Mucosa of descending colon (tissue), 3 donors: Measurements from ENCODE around the gene MRPS24. TPM values are rescaled to one million over a fixed set of nuclear protein-coding genes. Genes with fewer than 3 reads are reported as not detected.

Source experiments
- ATAC-seq: fragments of 200-7000 bp; cut with Tn5 transposase; one replicate; pipeline ENCODE4 v1.9.1; 2020; ENCODE audit warnings: mild to moderate bottlenecking, moderate library complexity
- DNase-seq, 3 donors: peaks; one replicate each; pipeline ENCODE4 v3.0.0-alpha.2; 2020
- H3K36me3 ChIP-seq: fragments of 200-600 bp; one replicate; pipeline ENCODE4 v1.8.0; 2021; ENCODE audit warnings: low read depth, mild to moderate bottlenecking
- H3K4me1 ChIP-seq: fragments of 200-600 bp; one replicate; pipeline ENCODE4 v1.8.0; 2021; ENCODE audit warnings: low read depth, mild to moderate bottlenecking
- H3K4me3 ChIP-seq: fragments of 200-600 bp; one replicate; pipeline ENCODE4 v1.8.0; 2021; ENCODE audit warnings: mild to moderate bottlenecking
- H3K9me3 ChIP-seq: fragments of 200-600 bp; one replicate; pipeline ENCODE4 v1.8.0; 2021; ENCODE audit warnings: mild to moderate bottlenecking
- CTCF ChIP-seq: fragments of 200-600 bp; IDR thresholded peaks from one replicate; pipeline ENCODE4 v1.8.0; 2022; ENCODE audit warnings: antibody characterized with exemption, mild to moderate bottlenecking
- intact Hi-C, 2 donors: fragments of 100-400 bp; cut with DNase I in 1 of 2; cut with micrococcal nuclease in 1 of 2; formaldehyde crosslinking; loops; one replicate each; pipeline versions ENCODE4 v1.11.0 to v1.11.1; 2022; cut with DNase I, micrococcal nuclease
- long read RNA-seq, 2 donors: library from polyadenylated mRNA; unstranded; transcript quantifications; one replicate each; pipeline ENCODE4 v2.0.0, GENCODE V29; 2019 to 2021
- total RNA-seq, 3 donors: library from RNA; stranded (reverse); fragmentation: NEBNext Ultra II Directional in 2 of 3; extraction: Animal tissue kit (Norgen Biotek cat#: 25700) in 2 of 3; gene quantifications; one replicate each; pipeline versions ENCODE4 v1.2.1 to v1.2.4, GENCODE V29; 2021 to 2023
- donor health status: DM: no; HTN: no; CAD: no; lungs with moderate emphysema.
- donor health status: DM: no; HTN: no; CAD: no.
- donor health status: DM: no; HTN: yes; CAD: no.

The MRPS24 gene
- 10 to 100 TPM; 86.4 to 93.1 (median 90.2) TPM for total RNA-seq
- long read RNA-seq, donor 1, transcript MRPS24-203 (3 exons, 743 nt): minor isoform, 13 of 92 reads
- long read RNA-seq, donor 1, transcript MRPS24-201 (4 exons, 707 nt): major isoform, 72 of 92 reads
- long read RNA-seq, donor 1, partial matches to known transcripts: 3 of 92 reads
- long read RNA-seq, donor 1, other reads (novel, unspliced or antisense): 1 of 92 reads
- long read RNA-seq, donor 2, transcript MRPS24-201 (4 exons, 707 nt): major isoform, 81 of 91 reads
- long read RNA-seq, donor 2, transcript MRPS24-203 (3 exons, 743 nt): minor isoform, 7 of 91 reads
- long read RNA-seq, donor 2, partial matches to known transcripts: 0 of 91 reads
- long read RNA-seq, donor 2, other reads (novel, unspliced or antisense): 1 of 91 reads

- no peaks in the 10 kb centered on the region for H3K9me3 ChIP-seq
- peak within 1 kb of the TSS; percentile 57 for H3K4me3 ChIP-seq
- peak; percentile 97 to 98 (median 98) for DNase-seq
- peak; percentile 98 for ATAC-seq
- H3K4me1 ChIP-seq: peaks cover 20% of the 10 kb centered on the region
- no peak for TF ChIP-seq CTCF
- intact Hi-C loops: no loop called here
- H3K36me3 ChIP-seq: no peaks in the 10 kb centered on the region
These were observed at the start of gene MRPS24 for GRCh38 chr7:43869006-43869866. Gene MRPS24, minus strand, starts transcription at chr7:43869517. Its CDS starts 22 bp downstream, at chr7:43869495.

- TF ChIP-seq CTCF: no peak
- ATAC-seq (no peak), DNase-seq (no peak)
- H3K4me3 ChIP-seq: no peak overlapping the region
- no peaks in the 10 kb centered on the region for H3K9me3 ChIP-seq
- H3K4me1 ChIP-seq: no peaks in the 10 kb centered on the region
- intact Hi-C loops: no loop called here
- H3K36me3 ChIP-seq: no peaks in the 10 kb centered on the region
These were observed 46.6 kb upstream of the MRPS24 start for GRCh38 chr7:43915907-43916306.

- Histone ChIP-seq H3K4me1 (no peaks in the 10 kb centered on the region), H3K9me3 (no peaks in the 10 kb centered on the region), H3K36me3 (no peaks in the 10 kb centered on the region), H3K4me3 (no peak overlapping the region)
- intact Hi-C loops: no loop called here
- no peak for TF ChIP-seq CTCF
- ATAC-seq (no peak), DNase-seq (no peak)
These were observed 45.5 kb upstream of the MRPS24 start for GRCh38 chr7:43914795-43915194.

- Histone ChIP-seq H3K4me3 (peak within 1 kb of the TSS; percentile 50), H3K36me3 (no peaks in the 10 kb centered on the region), H3K4me1 (peaks cover 20% of the 10 kb centered on the region), H3K9me3 (no peaks in the 10 kb centered on the region)
- ATAC-seq (peak; percentile 79), DNase-seq (peak; percentile 61 to 79 (median 75))
- intact Hi-C loops: no loop called here
- TF ChIP-seq CTCF: no peak
These were observed 37.2 kb upstream of the MRPS24 start, which contains the start of gene URGCP for GRCh38 chr7:43906331-43907010. Gene URGCP, minus strand, starts transcription at chr7:43906596. Its CDS starts 21 bp downstream, at chr7:43906575.

GRCh38 chr7:43905956-43906330 is 36.6 kb upstream of the MRPS24 start:
- H3K4me1 ChIP-seq: peaks cover 20% of the 10 kb centered on the region
- ATAC-seq: peak; percentile 10
- intact Hi-C loops: no loop called here
- no peaks in the 10 kb centered on the region for H3K36me3 ChIP-seq
- peak; percentile 34 to 57 (median 55) for DNase-seq
- no peak for TF ChIP-seq CTCF
- no peaks in the 10 kb centered on the region for H3K9me3 ChIP-seq
- H3K4me3 ChIP-seq: peak overlapping the region; percentile 50
